GM18951 (cell line): ENCODE results near the gene RAPGEF4.

Source experiments
- POLR2A ChIP-seq: IDR thresholded peaks from 4 replicates; pipeline ENCODE4 v1.6.1; 2011; ENCODE audit warnings: mild to moderate bottlenecking; ENCODE audit not compliant: insufficient read length, insufficient read depth; ENCODE audit errors: extremely low read depth
- in situ Hi-C: fragments of 300-500 bp; cut with MboI; formaldehyde crosslinking; loops from one replicate; pipeline ENCODE4 v1.12.0; 2022; ENCODE audit warnings: low sequenced_read_pairs, mixed read lengths, inconsistent platforms; ENCODE audit not compliant: unreplicated experiment

RAPGEF4 gene

DNA sequence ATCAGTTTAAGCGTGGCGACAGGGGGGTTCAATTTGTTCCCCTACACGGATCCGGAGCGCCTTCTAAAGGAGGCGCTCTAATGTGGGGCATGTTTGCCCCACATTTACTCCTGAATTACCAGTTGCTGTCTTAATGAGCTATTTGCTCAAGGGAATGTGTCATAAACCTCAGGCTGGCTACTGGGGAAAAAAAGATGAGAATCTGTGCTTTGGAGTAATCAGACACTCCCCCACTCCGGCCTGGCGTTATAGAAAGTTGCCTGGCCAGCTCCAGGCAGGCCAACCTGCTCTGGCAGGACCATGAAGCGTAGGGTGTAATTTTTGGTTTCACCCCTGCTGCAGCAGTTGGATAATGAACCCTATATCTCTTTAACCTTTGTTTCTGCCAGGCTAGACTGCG is 309.0 kb downstream of the RAPGEF4 start:
- in situ Hi-C loops: no loop called here
- TF ChIP-seq POLR2A: no peak

- TF ChIP-seq POLR2A: no peak
- in situ Hi-C loops: no loop called here
Measured at GRCh38 chr2:173045181-173045580, 309.5 kb downstream of the RAPGEF4 start.

GRCh38 chr2:173048522-173048896 is 312.9 kb downstream of the RAPGEF4 start:
- in situ Hi-C loops: no loop called here
- no peak for TF ChIP-seq POLR2A

DNA sequence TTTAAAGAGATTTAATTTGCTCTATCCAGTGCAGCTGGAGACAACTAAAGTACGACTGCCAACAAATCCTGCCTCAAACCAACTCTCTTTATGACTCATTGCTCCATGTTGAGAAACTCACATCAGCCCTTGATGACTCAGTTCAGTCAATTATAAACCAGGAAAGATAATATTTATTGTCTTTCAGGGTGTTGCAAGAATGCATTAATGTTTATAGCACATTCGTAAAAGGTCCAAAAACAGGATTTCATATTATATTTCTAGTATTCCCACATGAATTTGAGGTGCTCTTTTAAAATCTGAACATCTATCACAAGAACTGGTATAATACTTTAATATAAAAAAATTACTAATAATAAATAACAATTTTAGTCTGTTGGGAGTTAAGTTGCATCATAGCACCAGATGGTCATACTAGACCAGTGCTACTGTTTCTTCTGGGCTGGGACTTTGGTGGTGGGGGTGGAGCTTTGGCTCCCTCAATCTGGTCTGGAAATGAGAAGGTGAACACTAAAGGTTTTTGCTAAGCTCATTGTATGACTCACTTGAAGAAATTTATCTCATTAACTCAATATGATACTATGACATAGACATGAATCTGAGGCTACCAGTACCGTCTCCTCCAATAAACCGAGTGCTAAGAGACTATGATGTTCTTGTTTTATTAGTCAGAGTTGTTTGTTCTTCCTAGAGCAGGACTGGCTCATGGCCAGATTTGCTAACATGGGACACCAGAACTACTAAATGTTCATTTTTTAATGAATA is 313.4 kb downstream of the RAPGEF4 start:
- in situ Hi-C loops: no loop called here
- no peak for TF ChIP-seq POLR2A

- in situ Hi-C loops: no loop called here
- no peak for TF ChIP-seq POLR2A
Measured at GRCh38 chr2:173049831-173050230, 314.2 kb downstream of the RAPGEF4 start.

DNA sequence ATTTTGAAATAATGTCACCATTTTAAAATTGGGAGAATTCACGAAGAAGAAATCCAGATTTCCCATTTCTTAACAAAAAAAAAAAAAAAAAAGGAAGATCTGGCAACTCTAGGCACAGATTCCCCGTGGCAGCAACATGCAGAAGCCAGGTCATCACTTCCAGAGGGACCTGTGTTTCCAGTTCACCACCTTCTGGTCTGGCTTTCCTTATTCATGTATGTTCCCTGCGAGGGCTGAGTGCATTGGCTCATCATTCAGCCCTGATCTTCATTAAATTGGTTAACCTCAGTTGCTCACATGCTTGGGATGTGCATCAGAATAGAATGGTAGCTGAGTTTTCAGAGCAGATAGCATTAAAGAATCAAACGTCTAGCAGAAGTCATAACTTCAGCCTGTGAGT is 315.0 kb downstream of the RAPGEF4 start:
- no peak for TF ChIP-seq POLR2A
- in situ Hi-C loops: no loop called here

- in situ Hi-C loops: no loop called here
- TF ChIP-seq POLR2A: no peak
Measured at GRCh38 chr2:173051463-173052215, 316.0 kb downstream of the RAPGEF4 start.

GRCh38 chr2:173053043-173053699 is 317.5 kb downstream of the RAPGEF4 start:
- TF ChIP-seq POLR2A: no peak
- in situ Hi-C loops: no loop called here

DNA sequence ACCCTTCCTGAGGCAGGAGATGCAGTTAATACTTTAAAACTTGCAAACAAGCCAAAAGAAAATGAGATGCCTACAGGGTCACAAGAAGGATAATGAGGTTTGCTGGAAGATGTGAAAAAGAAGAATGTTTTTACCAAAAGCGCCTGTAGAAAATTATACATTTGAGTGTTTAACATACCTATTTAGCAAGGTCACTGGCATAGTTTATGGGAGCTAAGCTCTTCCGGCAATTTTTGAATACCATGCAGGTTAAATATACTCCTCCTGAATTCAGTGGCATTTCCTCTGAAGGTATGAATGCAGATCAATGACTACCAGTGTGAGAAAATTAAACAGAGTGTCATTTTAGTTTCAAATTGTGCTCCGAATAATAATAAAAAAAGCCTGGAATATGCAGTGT is 318.8 kb downstream of the RAPGEF4 start:
- no peak for TF ChIP-seq POLR2A
- in situ Hi-C loops: no loop called here

GRCh38 chr2:173056705-173057364 is 321.2 kb downstream of the RAPGEF4 start:
- in situ Hi-C loops: no loop called here

DNA sequence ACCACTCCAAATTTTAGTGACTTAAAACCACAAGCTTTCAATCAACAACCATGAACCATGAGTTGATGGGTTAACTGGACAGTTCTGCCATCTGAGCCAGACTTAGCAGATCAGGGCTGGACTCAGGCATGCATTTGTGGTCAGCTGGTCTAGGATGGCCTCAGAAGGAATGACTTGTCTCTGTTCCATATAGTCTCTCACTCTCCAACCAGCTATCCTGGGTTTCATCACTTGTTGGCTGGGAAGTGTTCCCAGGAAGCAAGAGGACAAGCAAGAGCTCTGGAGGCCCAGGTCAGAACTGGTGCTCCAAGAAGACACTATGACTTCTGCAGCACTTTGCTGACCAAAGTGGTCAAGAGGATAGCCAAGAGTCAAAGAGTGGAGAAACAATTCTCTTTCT is 322.5 kb downstream of the RAPGEF4 start:
- no peak for TF ChIP-seq POLR2A
- in situ Hi-C loops: no loop called here

More at GRCh38 chr2:173056705-173057364, 321.2 kb downstream of the RAPGEF4 start:
- TF ChIP-seq POLR2A: no peak

- TF ChIP-seq POLR2A: no peak
- in situ Hi-C loops: no loop called here
Measured at GRCh38 chr2:173058673-173059072, 323.0 kb downstream of the RAPGEF4 start.

GRCh38 chr2:173059292-173059691 is 323.6 kb downstream of the RAPGEF4 start:
- no peak for TF ChIP-seq POLR2A
- in situ Hi-C loops: no loop called here
